ENCODE results near the gene THAP4. TPM values are rescaled to one million over a fixed set of nuclear protein-coding genes. Genes with fewer than 3 reads are reported as not detected.
"Not testable (repeated sequence)": the region's sequence is repeated elsewhere in the genome, so short reads cannot be mapped to it uniquely, and the experiment has no call there.

THAP4 gene
- total RNA-seq, 2 donors from 2014 or later = 27.2 to 31.1 TPM

DNA sequence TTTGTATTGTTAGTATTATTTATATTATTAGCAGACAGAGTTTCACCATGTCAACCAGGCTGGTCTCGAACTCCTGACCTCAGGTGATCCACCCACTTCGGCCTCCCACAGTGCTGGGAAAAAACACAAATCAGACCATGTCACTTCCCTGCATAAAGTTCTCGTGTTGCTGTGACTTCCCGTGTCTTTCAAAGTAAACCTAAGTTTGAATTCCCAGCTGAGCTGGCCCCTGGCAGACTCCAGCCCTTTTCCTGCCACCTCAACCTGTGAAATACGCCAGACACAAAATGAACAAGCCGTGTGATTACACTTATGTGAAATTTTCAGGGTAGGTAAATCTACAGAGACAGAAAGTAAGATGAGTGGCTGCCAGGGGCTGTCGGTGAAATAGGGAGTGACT is 70.5 kb downstream of the THAP4 start:
- DNase-seq (ENCODE audit: low spot score) = no peak
- Histone ChIP-seq H3K9me3 (no peaks in the 10 kb centered on the region), H3K27me3 (replicated peaks; ENCODE audit: insufficient read depth) (no peaks in the 10 kb centered on the region), H3K4me1 (ENCODE audit: control insufficient read depth in 1 of 2, low read depth in 2 of 2) (peaks cover 7 to 11% of the 10 kb centered on the region in 2 donors), H3K27ac (no peak overlapping the region), H3K36me3 (no peaks in the 10 kb centered on the region), H3K4me3 (no peak overlapping the region)
- no peak for ATAC-seq (ENCODE audit: insufficient number of reproducible peaks, low FRiP score, low read depth)
- TF ChIP-seq, protein P1, sequence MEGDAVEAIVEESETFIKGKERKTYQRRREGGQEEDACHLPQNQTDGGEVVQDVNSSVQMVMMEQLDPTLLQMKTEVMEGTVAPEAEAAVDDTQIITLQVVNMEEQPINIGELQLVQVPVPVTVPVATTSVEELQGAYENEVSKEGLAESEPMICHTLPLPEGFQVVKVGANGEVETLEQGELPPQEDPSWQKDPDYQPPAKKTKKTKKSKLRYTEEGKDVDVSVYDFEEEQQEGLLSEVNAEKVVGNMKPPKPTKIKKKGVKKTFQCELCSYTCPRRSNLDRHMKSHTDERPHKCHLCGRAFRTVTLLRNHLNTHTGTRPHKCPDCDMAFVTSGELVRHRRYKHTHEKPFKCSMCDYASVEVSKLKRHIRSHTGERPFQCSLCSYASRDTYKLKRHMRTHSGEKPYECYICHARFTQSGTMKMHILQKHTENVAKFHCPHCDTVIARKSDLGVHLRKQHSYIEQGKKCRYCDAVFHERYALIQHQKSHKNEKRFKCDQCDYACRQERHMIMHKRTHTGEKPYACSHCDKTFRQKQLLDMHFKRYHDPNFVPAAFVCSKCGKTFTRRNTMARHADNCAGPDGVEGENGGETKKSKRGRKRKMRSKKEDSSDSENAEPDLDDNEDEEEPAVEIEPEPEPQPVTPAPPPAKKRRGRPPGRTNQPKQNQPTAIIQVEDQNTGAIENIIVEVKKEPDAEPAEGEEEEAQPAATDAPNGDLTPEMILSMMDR (IDR thresholded peaks at IDR 0.05) = no peak

DNA sequence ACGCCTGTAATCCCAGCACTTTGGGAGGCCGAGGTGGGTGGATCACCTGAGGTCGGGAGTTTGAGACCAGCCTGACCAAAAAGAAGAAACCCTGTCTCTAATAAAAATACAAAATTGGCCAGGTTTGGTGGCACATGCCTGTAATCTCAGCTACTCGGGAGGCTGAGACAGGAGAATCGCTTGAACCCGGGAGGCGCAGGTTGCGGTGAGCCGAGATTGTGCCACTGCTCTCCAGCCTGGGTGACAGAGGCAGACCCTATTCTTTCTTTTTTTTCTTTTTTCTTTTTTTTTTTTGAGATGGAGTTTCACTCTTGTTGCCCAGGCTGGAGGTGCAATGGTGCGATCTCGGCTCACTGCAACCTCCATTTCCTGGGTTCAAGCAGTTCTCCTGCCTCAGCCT is 70.9 kb downstream of the THAP4 start:
- ATAC-seq (ENCODE audit: insufficient number of reproducible peaks, low FRiP score, low read depth); H3K27ac ChIP-seq: not testable (repeated sequence)
- H3K4me1 ChIP-seq (ENCODE audit: control insufficient read depth in 1 of 2, low read depth in 2 of 2) = peaks cover 9 to 14% of the 10 kb centered on the region in 2 donors

DNA sequence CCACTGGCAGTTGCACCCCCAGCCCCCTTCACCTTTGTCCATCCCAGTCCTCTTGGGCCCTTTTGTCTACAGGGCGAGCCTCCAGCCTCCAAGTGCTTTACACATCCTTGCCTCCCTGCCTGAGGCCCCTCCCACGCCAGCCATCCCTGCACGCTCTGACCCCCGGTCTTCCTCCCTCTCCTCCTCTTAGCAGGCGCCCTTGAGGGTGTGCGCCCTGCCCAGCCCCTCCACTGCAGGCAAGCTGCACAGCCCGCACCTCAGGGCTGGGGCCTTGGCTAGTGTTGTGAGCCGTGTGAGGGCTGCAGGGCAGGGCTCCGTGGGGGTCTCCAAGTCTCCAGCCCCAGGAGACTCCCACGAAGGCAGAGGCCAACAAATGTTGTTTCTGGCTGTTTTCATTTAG is 71.5 kb downstream of the THAP4 start:
- ATAC-seq (ENCODE audit: insufficient number of reproducible peaks, low FRiP score, low read depth) (no peak), DNase-seq (ENCODE audit: low spot score) (no peak)
- Histone ChIP-seq H3K36me3 (no peaks in the 10 kb centered on the region), H3K4me3 (no peak overlapping the region), H3K4me1 (ENCODE audit: control insufficient read depth in 1 of 2, low read depth in 2 of 2) (peaks cover 10 to 20% of the 10 kb centered on the region in 2 donors), H3K9me3 (no peaks in the 10 kb centered on the region), H3K27me3 (replicated peaks; ENCODE audit: insufficient read depth) (no peaks in the 10 kb centered on the region), H3K27ac (no peak overlapping the region)
- TF ChIP-seq, protein P1 (IDR thresholded peaks at IDR 0.05) = no peak

More for the DNA sequence above, 70.9 kb downstream of the THAP4 start:
- H3K9me3 ChIP-seq; H3K27me3 ChIP-seq (replicated peaks; ENCODE audit: insufficient read depth); H3K36me3 ChIP-seq; H3K4me3 ChIP-seq; DNase-seq (ENCODE audit: low spot score): not testable (repeated sequence)

DNA sequence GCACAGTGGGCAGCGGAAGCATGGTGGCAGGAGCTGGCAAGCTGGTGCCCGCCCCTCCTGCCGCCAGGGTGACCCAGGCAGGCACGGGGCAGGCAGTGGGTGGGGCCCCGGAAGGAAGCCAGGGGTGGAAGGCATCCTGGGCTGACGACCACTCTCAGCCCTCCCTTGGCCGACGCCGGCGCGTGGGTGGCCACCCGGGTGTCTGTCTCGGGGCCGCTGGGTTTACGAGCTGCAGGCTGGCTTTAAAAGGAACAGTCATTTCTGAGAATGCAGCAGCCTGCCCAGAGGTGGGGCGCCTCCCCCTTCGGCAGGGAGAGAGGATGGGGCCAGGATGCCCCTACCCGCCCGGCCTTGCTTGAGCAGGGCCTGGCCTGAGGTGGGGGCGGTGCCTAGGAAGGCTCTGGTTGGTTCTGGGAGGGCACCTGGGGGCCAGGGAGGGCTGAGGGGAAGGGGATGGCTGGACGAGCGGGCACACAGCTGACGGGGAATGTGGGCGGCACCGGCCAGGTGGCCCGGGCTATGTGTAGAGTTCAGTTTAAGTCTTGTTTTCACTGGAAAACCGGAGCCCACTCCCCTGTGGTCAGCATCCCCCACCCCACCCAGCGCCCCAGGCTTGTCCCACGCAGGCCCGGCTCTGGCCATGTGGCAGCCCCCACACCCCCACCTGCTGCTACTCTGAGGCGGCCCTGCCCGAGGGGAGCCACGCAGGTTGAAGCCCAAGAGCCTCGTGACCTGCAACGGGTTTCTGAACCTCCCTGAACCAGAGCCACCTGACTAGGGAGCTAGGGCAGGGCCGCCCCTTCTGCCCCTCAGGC is 72.2 kb downstream of the THAP4 start:
- Histone ChIP-seq H3K4me1 (ENCODE audit: control insufficient read depth in 1 of 2, low read depth in 2 of 2) (peaks cover 16 to 26% of the 10 kb centered on the region in 2 donors), H3K9me3 (no peaks in the 10 kb centered on the region), H3K27ac (no peak overlapping the region), H3K27me3 (replicated peaks; ENCODE audit: insufficient read depth) (no peaks in the 10 kb centered on the region), H3K36me3 (no peaks in the 10 kb centered on the region), H3K4me3 (no peak overlapping the region)
- TF ChIP-seq, protein P1 (IDR thresholded peaks at IDR 0.05) = no peak
- ATAC-seq (ENCODE audit: insufficient number of reproducible peaks, low FRiP score, low read depth) = no peak
- DNase-seq (ENCODE audit: low spot score) = no peak

DNA sequence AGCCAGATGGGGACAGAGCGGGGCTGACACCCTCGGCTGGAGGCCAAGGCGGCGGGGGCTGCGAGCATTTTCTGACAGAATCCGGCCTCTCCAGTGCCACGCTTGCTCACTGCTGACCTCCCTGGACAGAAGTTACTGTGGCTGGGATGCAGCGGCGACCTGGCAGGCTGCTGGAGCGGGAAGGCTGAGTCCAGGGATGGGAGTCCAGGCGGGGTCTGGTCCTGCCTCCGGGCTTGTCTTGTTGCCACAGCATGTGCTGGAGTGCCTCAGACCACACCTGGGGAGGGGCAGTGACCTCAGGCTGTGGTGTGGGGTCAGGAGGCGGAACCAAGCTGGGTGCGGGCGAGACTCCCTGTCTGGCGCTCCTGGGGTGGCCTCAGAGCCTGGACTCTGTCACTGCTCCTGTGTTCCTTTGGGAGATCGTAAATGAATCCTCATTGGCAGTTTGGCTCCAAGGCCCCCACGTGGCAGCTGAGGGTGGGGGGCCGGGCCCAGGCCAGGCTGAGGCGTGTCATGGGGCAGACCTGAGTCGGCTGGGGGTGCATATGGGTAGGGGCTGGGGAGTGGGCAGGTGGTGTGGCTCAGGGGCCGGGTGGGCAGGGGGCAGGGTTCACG is 72.9 kb downstream of the THAP4 start:
- H3K4me1 ChIP-seq (ENCODE audit: control insufficient read depth in 1 of 2, low read depth in 2 of 2) = peaks cover 23 to 32% of the 10 kb centered on the region in 2 donors
- H3K27ac ChIP-seq = no peak overlapping the region
- H3K27me3 ChIP-seq (replicated peaks; ENCODE audit: insufficient read depth) = no peaks in the 10 kb centered on the region
- ATAC-seq (ENCODE audit: insufficient number of reproducible peaks, low FRiP score, low read depth) (no peak), DNase-seq (ENCODE audit: low spot score) (no peak)
- H3K36me3 ChIP-seq = no peaks in the 10 kb centered on the region
- no peak overlapping the region for H3K4me3 ChIP-seq
- TF ChIP-seq, protein P1 (IDR thresholded peaks at IDR 0.05) = no peak
- no peaks in the 10 kb centered on the region for H3K9me3 ChIP-seq

Data from thoracic aorta (tissue), 2 donors.